Stimulated activated naive CD8-positive, alpha-beta T cell treated with anti-CD3 and anti-CD28 coated beads, Interleukin-15, amount 100 ng/mL, for 72 hours (primary cell): ENCODE results near the gene DNAI4.
A peak's percentile ranks its signal among the peaks of the same experiment; 100 is the strongest.
"Not testable (repeated sequence)": the region's sequence is repeated elsewhere in the genome, so short reads cannot be mapped to it uniquely, and the experiment has no call there.

Source experiments
- ATAC-seq: fragments of 150-1000 bp; cut with Tn5 transposase; 2 replicates; pipeline ENCODE4 v1.10.0; 2021; ENCODE audit warnings: mild to moderate bottlenecking, moderate library complexity
- DNase-seq, 2 donors: peaks; one replicate each; pipeline ENCODE4 v3.0.0; 2021 to 2022
- H3K27ac Mint-ChIP-seq, 2 donors: one replicate each; pipeline ENCODE4 v1.8.0; 2022; ENCODE audit warnings: mild to moderate bottlenecking in 2 of 2, mixed read lengths in 2 of 2, moderate library complexity in 2 of 2
- H3K27me3 Mint-ChIP-seq: one replicate; pipeline ENCODE4 v1.8.0; 2022; ENCODE audit warnings: mixed read lengths
- H3K4me1 Mint-ChIP-seq: one replicate; pipeline ENCODE4 v1.8.0; 2022; ENCODE audit warnings: mild to moderate bottlenecking, mixed read lengths
- H3K4me3 Mint-ChIP-seq, 2 donors: one replicate each; pipeline ENCODE4 v1.8.0; 2022; ENCODE audit warnings: mild to moderate bottlenecking in 2 of 2, mixed read lengths in 2 of 2, moderate library complexity in 1 of 2
- H3K9me3 Mint-ChIP-seq, 2 donors: one replicate each; pipeline ENCODE4 v1.8.0; 2022; ENCODE audit warnings: mixed read lengths in 2 of 2

DNAI4 gene

GRCh38 chr1:66809736-66810326 is 114.8 kb downstream of the DNAI4 start:
- H3K4me3 Mint-ChIP-seq, result no peak overlapping the region
- ATAC-seq (no peak), DNase-seq (no peak)
- peaks cover 0 to 4% of the 10 kb centered on the region in 2 donors for H3K9me3 Mint-ChIP-seq
- H3K4me1 Mint-ChIP-seq, result no peaks in the 10 kb centered on the region
- no peaks in the 10 kb centered on the region for H3K27me3 Mint-ChIP-seq
- H3K27ac Mint-ChIP-seq, result no peak overlapping the region

- no peak for DNase-seq
- ATAC-seq, result no peak
- Mint-ChIP-seq H3K27ac (no peak overlapping the region), H3K4me1 (no peaks in the 10 kb centered on the region), H3K27me3 (no peaks in the 10 kb centered on the region), H3K4me3 (no peak overlapping the region), H3K9me3 (peaks cover 0 to 4% of the 10 kb centered on the region in 2 donors)
Measured at GRCh38 chr1:66809245-66809644, 115.4 kb downstream of the DNAI4 start.

GRCh38 chr1:66795839-66796238 is 128.8 kb downstream of the DNAI4 start:
- ATAC-seq, H3K27me3 Mint-ChIP-seq, DNase-seq: not testable (repeated sequence)

GRCh38 chr1:66791621-66792610 is 132.7 kb downstream of the DNAI4 start:
- ATAC-seq, result no peak
- peaks cover 19% of the 10 kb centered on the region for H3K4me1 Mint-ChIP-seq
- no peak overlapping the region for H3K27ac Mint-ChIP-seq
- H3K27me3 Mint-ChIP-seq, result no peaks in the 10 kb centered on the region
- H3K4me3 Mint-ChIP-seq, result no peak overlapping the region
- H3K9me3 Mint-ChIP-seq, result no peaks in the 10 kb centered on the region
- no peak for DNase-seq

More at GRCh38 chr1:66795839-66796238, 128.8 kb downstream of the DNAI4 start:
- not testable (repeated sequence) for H3K4me3 Mint-ChIP-seq, H3K4me1 Mint-ChIP-seq, H3K9me3 Mint-ChIP-seq, H3K27ac Mint-ChIP-seq

DNA sequence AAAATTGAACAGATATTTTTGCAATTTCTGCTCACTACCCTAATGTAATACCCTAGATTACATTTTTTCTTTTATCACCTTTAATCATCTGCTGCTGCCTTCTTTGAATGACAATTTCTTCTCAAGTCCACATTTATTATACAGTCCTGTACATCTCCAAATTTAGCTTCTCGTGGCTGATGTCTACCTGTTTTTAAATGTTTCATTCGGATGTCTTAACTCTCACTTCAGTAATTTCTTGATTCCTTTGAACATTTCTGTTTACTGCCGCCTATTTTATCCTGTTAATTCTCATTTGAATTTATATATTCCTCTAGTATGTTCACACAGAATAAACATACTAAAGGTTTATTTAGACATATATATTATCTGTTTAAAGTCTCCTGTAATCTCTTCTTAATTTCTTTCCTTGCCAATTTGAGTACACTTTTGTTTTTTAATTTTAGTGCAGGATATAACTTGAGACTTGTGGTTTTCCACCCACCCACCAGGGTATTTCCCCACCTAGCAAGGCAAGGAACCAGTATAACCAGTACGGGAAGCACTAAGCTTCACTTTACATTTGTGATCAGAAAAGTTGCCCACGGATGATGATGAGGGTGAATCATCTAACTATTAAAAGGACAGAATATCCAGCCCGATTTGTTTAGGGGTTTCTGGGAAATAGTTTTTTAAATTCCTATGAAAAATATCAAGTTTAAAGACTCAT is 136.3 kb downstream of the DNAI4 start:
- Mint-ChIP-seq H3K4me1 (peaks cover 28% of the 10 kb centered on the region), H3K4me3 (peak overlapping the region; percentile 75 to 88), H3K27me3 (no peaks in the 10 kb centered on the region), H3K9me3 (no peaks in the 10 kb centered on the region), H3K27ac (peak overlapping the region; percentile 74 to 91)
- peak; percentile 99 for ATAC-seq
- peak; percentile 8 to 52 for DNase-seq

DNA sequence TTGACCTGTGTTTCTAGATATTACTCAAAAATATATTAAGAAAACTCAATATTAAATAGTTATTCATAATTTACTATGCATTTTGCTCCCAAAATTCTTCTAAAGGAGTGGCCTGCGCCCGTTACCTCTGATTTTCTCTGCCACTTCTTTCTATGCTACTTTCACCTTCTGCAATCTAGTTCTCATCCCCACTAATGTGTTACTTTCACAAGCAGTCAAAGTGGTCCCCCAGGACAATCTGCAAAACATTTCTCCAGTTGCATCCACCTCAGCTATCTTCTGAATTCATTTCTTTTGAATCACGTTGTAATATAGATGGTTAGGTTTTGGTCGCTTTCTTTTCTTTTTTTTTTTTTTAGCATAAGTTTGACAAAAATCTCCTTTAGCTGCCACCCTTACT is 137.0 kb downstream of the DNAI4 start:
- peaks cover 28% of the 10 kb centered on the region for H3K4me1 Mint-ChIP-seq
- DNase-seq (no peak), ATAC-seq (peak; percentile 69)
- H3K27me3 Mint-ChIP-seq, result no peaks in the 10 kb centered on the region
- no peaks in the 10 kb centered on the region for H3K9me3 Mint-ChIP-seq
- H3K4me3 Mint-ChIP-seq, result peak overlapping the region in 1 of 2 donors; percentile 88
- peak overlapping the region in 1 of 2 donors; percentile 91 for H3K27ac Mint-ChIP-seq

DNA sequence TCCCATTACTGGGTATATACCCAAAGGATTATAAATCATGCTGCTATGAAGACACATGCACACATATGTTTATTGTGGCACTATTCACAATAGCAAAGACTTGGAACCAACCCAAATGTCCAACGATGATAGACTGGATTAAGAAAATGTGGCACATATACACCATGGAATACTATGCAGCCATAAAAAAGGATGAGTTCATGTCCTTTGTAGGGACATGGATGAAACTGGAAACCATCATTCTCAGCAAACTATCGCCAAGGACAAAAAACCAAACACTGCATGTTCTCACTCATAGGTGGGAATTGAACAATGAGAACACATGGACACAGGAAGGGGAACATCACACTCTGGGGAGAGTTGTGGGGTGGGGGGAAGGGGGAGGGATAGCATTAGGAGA is 138.9 kb downstream of the DNAI4 start:
- peaks cover 28% of the 10 kb centered on the region for H3K4me1 Mint-ChIP-seq
- ATAC-seq, H3K9me3 Mint-ChIP-seq: not testable (repeated sequence)

DNA sequence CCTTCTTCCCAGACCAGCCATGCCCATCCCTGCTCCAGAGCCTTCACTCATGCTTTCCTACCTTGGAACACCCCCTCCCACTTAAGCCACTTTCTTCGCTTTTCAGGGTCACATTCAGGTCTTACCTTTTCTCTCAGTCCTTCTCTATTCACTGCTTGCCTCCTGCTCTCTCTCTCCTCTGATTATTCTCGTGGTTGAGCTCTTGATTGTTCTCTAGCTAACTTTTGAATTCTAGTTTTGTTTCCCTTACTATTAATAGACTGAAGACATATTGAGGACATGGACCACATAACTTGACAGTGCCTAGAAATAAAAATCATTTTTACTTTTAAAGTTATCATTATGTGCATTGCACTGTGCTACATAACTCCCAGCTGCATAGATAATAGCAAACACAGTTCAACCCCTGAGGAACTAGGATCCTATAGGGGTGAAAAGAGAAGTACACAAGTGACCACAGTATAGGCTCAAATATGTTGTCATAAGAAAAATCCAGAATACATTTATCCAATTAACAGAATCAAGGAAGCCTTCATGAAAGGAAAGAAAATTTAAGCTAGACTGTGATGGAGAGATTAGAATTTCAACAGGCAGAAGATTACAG is 145.1 kb downstream of the DNAI4 start:
- no peak overlapping the region for H3K4me3 Mint-ChIP-seq
- peaks cover 0 to 9% of the 10 kb centered on the region in 2 donors for H3K9me3 Mint-ChIP-seq

More for the DNA sequence above, 138.9 kb downstream of the DNAI4 start:
- not testable (repeated sequence) for H3K4me3 Mint-ChIP-seq, DNase-seq, H3K27ac Mint-ChIP-seq, H3K27me3 Mint-ChIP-seq

DNA sequence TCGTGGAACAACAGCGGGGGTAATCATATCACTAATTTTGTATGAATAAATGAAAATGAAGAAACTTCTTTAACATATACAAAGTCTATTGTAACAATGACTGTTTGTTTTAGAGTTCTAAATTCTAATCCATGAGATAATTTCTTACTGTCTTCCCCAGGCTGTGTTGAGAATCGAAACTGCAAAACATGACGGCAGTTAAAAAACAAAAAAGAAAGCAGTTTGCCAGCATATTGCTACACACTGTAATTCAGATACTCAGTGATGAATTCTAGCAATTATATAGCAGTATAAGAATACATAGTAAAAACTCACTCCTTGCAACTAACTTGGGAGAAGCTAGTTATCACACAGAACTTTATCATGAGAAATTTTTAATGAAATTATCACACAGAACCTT is 145.7 kb downstream of the DNAI4 start:
- ATAC-seq (no peak), DNase-seq (no peak)
- no peak overlapping the region for H3K27ac Mint-ChIP-seq
- H3K4me1 Mint-ChIP-seq, result no peaks in the 10 kb centered on the region
- H3K4me3 Mint-ChIP-seq, result no peak overlapping the region
- H3K27me3 Mint-ChIP-seq, result no peaks in the 10 kb centered on the region
- peaks cover 0 to 9% of the 10 kb centered on the region in 2 donors for H3K9me3 Mint-ChIP-seq

More for the DNA sequence above, 145.1 kb downstream of the DNAI4 start:
- Mint-ChIP-seq H3K27ac (no peak overlapping the region), H3K4me1 (no peaks in the 10 kb centered on the region), H3K27me3 (no peaks in the 10 kb centered on the region)
- DNase-seq (no peak), ATAC-seq (no peak)

- DNase-seq (no peak), ATAC-seq (no peak)
- no peak overlapping the region for H3K27ac Mint-ChIP-seq
- no peaks in the 10 kb centered on the region for H3K27me3 Mint-ChIP-seq
- H3K4me3 Mint-ChIP-seq, result no peak overlapping the region
- peaks cover 0 to 9% of the 10 kb centered on the region in 2 donors for H3K9me3 Mint-ChIP-seq
- H3K4me1 Mint-ChIP-seq, result no peaks in the 10 kb centered on the region
Measured at GRCh38 chr1:66778266-66778665, 146.4 kb downstream of the DNAI4 start.

GRCh38 chr1:66777831-66778230 is 146.8 kb downstream of the DNAI4 start:
- no peak for DNase-seq
- no peaks in the 10 kb centered on the region for H3K27me3 Mint-ChIP-seq
- no peaks in the 10 kb centered on the region for H3K4me1 Mint-ChIP-seq
- H3K27ac Mint-ChIP-seq, result no peak overlapping the region
- no peak for ATAC-seq
- peaks cover 0 to 9% of the 10 kb centered on the region in 2 donors for H3K9me3 Mint-ChIP-seq
- no peak overlapping the region for H3K4me3 Mint-ChIP-seq

- ATAC-seq (no peak), DNase-seq (no peak)
- Mint-ChIP-seq H3K27ac (no peak overlapping the region), H3K4me3 (no peak overlapping the region), H3K27me3 (no peaks in the 10 kb centered on the region), H3K9me3 (peaks cover 0 to 5% of the 10 kb centered on the region in 2 donors), H3K4me1 (peaks cover 6% of the 10 kb centered on the region)
Measured at GRCh38 chr1:66775646-66776045, 149.0 kb downstream of the DNAI4 start.

- peaks cover 18% of the 10 kb centered on the region for H3K4me1 Mint-ChIP-seq
- H3K27ac Mint-ChIP-seq, result no peak overlapping the region
- no peak for ATAC-seq
- no peaks in the 10 kb centered on the region for H3K27me3 Mint-ChIP-seq
- DNase-seq, result no peak
- H3K4me3 Mint-ChIP-seq, result no peak overlapping the region
- no peaks in the 10 kb centered on the region for H3K9me3 Mint-ChIP-seq
Measured at GRCh38 chr1:66774438-66774837, 150.2 kb downstream of the DNAI4 start.

- Mint-ChIP-seq H3K9me3 (no peaks in the 10 kb centered on the region), H3K27ac (no peak overlapping the region), H3K27me3 (no peaks in the 10 kb centered on the region), H3K4me1 (peaks cover 29% of the 10 kb centered on the region), H3K4me3 (no peak overlapping the region)
- ATAC-seq (no peak), DNase-seq (no peak)
Measured at GRCh38 chr1:66773227-66773626, 151.4 kb downstream of the DNAI4 start.

GRCh38 chr1:66770694-66771093 is 154.0 kb downstream of the DNAI4 start:
- ATAC-seq, result peak; percentile 68
- peak overlapping the region; percentile 46 to 60 for H3K4me3 Mint-ChIP-seq

More at GRCh38 chr1:66770694-66771093, 154.0 kb downstream of the DNAI4 start:
- Mint-ChIP-seq H3K9me3 (no peaks in the 10 kb centered on the region), H3K4me1 (peaks cover 35% of the 10 kb centered on the region), H3K27me3 (no peaks in the 10 kb centered on the region), H3K27ac (peak overlapping the region in 1 of 2 donors; percentile 72)
- no peak for DNase-seq
